ENCODE measurements around the gene CABP7. TPM values are rescaled to one million over a fixed set of nuclear protein-coding genes. Genes with fewer than 3 reads are reported as not detected.

CABP7 gene
- total RNA-seq, 4 donors from 2014 or later: 0.13 TPM; not detected in 3

DNA sequence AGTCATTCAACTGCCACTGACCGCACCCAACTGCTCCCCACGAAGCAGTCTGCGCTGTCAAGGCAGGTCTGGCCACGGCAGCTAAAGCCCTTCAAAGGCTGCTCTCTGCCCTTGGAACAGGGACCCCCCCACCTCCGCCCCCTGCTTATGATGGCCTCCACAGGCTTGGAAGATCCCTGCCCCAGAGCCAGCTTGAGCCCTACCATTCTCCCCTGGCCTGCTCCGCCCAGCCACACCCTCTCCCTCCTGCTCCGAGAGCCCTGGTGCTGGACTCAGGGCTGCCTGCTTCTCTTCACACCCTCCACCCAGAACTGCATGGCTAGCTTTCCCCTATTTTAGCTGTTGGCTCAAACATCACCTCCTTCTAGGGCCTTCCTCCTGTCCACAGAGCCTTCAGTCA is 28.0 kb downstream of the CABP7 start:
- 67 to 90% methylated on average over 2 to 6 of the region's 7 CpGs for WGBS, 2 donors
- Histone ChIP-seq H3K9me3 (no peaks in the 10 kb centered on the region), H3K4me3 (no peak overlapping the region), H3K27me3 (no peaks in the 10 kb centered on the region), H3K4me1 (peaks cover 0 to 52% (median 12%) of the 10 kb centered on the region in 3 donors), H3K36me3 (peaks cover 3 to 43% (median 5%) of the 10 kb centered on the region in 3 donors), H3K27ac (peak overlapping the region; percentile 44 to 64 (median 58))
- DNase-seq: no peak
- TF ChIP-seq, protein P1, sequence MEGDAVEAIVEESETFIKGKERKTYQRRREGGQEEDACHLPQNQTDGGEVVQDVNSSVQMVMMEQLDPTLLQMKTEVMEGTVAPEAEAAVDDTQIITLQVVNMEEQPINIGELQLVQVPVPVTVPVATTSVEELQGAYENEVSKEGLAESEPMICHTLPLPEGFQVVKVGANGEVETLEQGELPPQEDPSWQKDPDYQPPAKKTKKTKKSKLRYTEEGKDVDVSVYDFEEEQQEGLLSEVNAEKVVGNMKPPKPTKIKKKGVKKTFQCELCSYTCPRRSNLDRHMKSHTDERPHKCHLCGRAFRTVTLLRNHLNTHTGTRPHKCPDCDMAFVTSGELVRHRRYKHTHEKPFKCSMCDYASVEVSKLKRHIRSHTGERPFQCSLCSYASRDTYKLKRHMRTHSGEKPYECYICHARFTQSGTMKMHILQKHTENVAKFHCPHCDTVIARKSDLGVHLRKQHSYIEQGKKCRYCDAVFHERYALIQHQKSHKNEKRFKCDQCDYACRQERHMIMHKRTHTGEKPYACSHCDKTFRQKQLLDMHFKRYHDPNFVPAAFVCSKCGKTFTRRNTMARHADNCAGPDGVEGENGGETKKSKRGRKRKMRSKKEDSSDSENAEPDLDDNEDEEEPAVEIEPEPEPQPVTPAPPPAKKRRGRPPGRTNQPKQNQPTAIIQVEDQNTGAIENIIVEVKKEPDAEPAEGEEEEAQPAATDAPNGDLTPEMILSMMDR (IDR thresholded peaks at IDR 0.05): no peak
- TF ChIP-seq POLR2A (IDR thresholded peaks at IDR 0.05): no peak
- intact Hi-C loops (cut with DNase I): no loop called here

DNA sequence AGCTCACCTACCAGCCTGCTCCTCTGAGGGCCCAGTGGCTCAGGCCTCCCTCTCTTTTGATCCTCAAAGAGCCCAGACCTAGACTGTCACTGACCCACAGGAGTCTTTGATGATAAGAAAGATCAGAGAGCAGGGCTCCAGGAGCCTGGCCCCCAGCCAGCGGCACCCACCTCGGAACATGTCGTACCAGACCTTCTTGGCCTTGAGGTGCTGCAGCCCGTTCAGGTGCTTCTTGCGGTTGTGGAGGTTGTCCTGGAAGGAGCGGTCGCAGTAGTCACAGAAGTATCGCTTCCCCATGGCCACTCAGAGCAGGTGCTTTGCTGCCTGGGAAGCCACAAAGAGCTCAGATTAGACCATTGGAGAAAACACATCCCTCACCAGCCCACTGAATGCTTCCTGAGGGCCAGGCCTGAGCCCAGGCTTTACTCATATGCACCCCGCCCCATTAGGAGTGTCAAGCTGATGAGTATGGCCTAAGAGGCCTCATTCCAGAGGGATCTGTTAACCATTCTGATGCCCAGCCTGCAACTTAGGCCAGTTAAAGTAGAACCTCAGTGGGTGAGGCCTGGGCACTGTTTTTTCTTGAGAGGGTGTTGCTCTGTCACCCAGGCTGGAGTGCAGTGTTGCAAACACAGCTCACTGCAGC is 28.6 kb downstream of the CABP7 start:
- intact Hi-C loops (cut with DNase I): no loop called here
- no peaks in the 10 kb centered on the region for H3K9me3 ChIP-seq
- 86 to 87% methylated on average over 4 of the region's 9 CpGs for WGBS, 2 donors
- H3K4me1 ChIP-seq: peaks cover 0 to 52% (median 12%) of the 10 kb centered on the region in 3 donors
- peak overlapping the region; percentile 44 to 64 (median 58) for H3K27ac ChIP-seq
- DNase-seq: no peak
- H3K27me3 ChIP-seq: no peaks in the 10 kb centered on the region
- no peak for TF ChIP-seq POLR2A (IDR thresholded peaks at IDR 0.05)
- TF ChIP-seq, protein P1 (IDR thresholded peaks at IDR 0.05): no peak
- H3K4me3 ChIP-seq: no peak overlapping the region
- H3K36me3 ChIP-seq: peaks cover 3 to 47% (median 5%) of the 10 kb centered on the region in 3 donors

DNA sequence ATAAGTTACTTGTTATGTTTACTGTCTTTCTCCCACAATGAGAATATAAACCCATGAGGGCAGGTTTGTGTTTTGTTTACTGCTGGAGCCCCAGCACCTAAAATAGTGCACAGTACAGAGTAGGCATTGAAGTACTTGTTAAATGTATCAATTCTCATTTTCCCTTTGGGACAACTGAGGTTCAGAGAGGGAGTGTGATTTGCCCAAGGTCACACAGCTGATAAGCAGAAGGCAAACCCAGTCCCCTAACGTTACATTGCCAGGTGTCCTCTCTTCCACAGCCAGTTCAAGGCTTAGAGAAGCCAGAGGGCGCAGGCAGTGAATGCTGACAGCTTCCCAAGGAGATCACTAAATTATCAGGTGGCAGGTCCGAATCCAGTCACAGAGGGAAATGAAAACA is 30.2 kb downstream of the CABP7 start:
- TF ChIP-seq, protein P1 (IDR thresholded peaks at IDR 0.05): no peak
- TF ChIP-seq POLR2A (IDR thresholded peaks at IDR 0.05): no peak
- H3K4me1 ChIP-seq: peaks cover 0 to 41% (median 5%) of the 10 kb centered on the region in 3 donors
- no peak for DNase-seq
- no peak overlapping the region for H3K27ac ChIP-seq
- H3K36me3 ChIP-seq: peaks cover 3 to 55% (median 5%) of the 10 kb centered on the region in 3 donors
- no peak overlapping the region for H3K4me3 ChIP-seq
- intact Hi-C loops (cut with DNase I): no loop called here
- H3K9me3 ChIP-seq: no peaks in the 10 kb centered on the region
- WGBS, 2 donors: 100% methylated on average over 3 of the region's 3 CpGs; no CpG with 5 or more reads in 1 of the 2 donors
- H3K27me3 ChIP-seq: no peaks in the 10 kb centered on the region

DNA sequence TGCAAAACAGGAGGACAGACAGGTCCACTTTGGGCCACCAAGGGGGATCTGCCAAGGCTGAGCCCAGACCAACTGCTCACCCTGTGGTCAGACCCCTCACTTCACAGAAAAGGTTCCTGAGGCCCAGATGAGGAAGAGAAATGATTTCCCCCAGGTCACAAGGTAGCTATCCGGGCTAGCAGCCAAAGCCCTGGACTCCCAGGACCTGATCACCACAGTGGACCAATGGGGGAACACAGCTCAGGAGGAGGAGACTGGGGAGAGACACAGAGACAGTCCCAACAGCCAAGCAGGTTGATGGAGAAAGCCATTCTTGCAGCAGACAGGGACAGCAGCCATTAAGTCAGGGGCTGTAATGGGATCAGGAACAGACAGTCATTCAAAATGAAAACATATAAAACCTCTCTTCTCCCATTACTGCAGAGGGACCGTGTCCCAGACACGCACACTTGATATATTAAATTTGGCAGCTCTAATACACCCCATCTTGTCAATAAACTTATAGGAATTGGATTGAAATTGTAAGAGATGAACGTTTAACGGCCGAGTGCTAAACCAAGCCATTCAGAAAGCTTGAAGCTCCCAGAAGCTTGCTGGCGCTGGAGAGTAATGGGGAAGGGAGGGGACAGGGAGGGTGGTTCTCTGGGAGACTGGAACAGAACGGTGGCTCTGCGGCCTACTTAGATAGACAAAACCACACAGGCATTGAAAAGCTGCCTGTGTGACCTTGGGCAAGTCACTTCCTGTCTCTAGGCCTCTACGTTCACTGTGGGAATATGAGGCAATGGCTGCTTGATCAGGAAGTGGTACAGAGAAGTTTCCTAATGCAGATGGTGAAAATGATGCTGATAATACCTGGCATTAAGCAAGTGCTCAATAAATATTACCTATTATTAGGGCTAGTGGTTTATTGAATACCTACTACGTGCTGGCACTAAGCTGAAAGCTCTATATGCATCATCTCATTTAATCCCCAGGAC is 31.0 kb downstream of the CABP7 start:
- H3K9me3 ChIP-seq: no peaks in the 10 kb centered on the region
- H3K27me3 ChIP-seq: no peaks in the 10 kb centered on the region
- H3K4me1 ChIP-seq: peaks cover 0 to 32% (median 0%) of the 10 kb centered on the region in 3 donors
- DNase-seq: no peak
- TF ChIP-seq, protein P1 (IDR thresholded peaks at IDR 0.05): no peak
- TF ChIP-seq POLR2A (IDR thresholded peaks at IDR 0.05): no peak
- no peak overlapping the region for H3K4me3 ChIP-seq
- H3K36me3 ChIP-seq: peaks cover 3 to 52% (median 5%) of the 10 kb centered on the region in 3 donors
- intact Hi-C loops (cut with DNase I): no loop called here
- 63 to 65% methylated on average over 10 to 11 of the region's 11 CpGs for WGBS, 2 donors
- no peak overlapping the region for H3K27ac ChIP-seq

DNA sequence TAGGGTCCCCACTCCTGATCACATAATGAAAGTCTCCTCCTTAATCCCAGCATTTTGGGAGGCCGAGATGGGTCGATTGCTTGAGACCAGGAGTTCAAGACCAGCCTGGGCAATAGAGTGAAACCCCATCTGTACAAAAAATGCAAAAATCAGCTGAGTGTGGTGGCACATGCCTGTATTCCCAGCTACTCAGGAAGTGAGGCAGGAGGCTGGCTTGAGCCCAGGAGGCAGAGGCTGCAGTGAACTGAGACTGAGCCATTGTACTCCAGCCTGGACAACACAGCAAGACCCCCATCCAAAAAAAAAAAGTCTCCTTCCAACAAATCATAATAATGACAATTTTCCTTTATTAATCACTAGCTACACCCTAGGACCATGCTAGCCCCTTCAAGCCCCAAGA is 31.9 kb downstream of the CABP7 start:
- TF ChIP-seq, protein P1 (IDR thresholded peaks at IDR 0.05): no peak
- TF ChIP-seq POLR2A (IDR thresholded peaks at IDR 0.05): no peak
- Histone ChIP-seq H3K36me3 (peaks cover 2 to 44% (median 3%) of the 10 kb centered on the region in 3 donors), H3K27ac (no peak overlapping the region), H3K27me3 (no peaks in the 10 kb centered on the region), H3K9me3 (no peaks in the 10 kb centered on the region), H3K4me1 (peaks cover 0 to 30% (median 0%) of the 10 kb centered on the region in 3 donors), H3K4me3 (no peak overlapping the region)
- intact Hi-C loops (cut with DNase I): no loop called here
- WGBS, 2 donors: no CpG with 5 or more reads among the region's 2 CpGs
- no peak for DNase-seq
